ENCODE results near the gene PLA2G4F.

PLA2G4F gene

DNA sequence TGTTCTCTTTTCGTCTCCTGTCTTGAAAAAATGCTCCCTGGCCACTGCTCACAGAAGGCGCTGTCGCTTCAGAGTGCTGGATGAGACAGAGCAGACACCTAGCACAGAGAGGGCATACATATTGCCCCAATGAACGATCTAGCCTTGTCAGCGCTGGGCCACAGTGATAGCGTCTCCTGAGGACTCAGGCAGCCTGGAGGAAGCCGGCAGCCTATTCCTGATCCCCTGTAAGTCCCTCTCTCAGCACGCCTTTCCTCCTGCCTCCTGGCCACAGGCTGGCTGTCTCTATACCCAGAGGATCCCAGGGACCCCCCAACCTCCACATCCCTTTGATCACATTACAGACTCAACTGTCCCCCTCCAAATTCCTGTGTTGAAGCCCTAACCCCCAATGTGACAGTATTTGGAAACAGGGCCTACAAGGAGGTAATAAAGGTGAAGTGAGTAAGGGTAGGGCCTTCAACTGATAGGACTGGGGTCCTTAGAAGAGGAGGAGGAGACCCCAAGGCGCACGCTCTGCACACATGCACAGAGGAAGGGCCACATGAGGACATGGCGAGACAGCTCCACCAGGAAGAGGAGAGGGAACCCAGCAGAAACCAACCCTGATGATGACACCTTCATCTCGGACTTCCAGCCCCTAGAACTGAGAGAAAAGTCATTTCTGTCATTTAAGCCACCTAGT lies 7.5 kb downstream of the PLA2G4F start:
- no peak overlapping the region for H2AFZ ChIP-seq
- no peak overlapping the region for H3K4me2 ChIP-seq (ENCODE audit: low read length)
- no peaks in the 10 kb centered on the region for H3K27me3 ChIP-seq (ENCODE audit: control insufficient read depth, insufficient read depth, low read length)
- no peaks in the 10 kb centered on the region for H3K79me2 ChIP-seq
- H3K27ac ChIP-seq: no peak overlapping the region
- peaks cover under 1% of the 10 kb centered on the region for H3K4me1 ChIP-seq
- H3K36me3 ChIP-seq (ENCODE audit: control insufficient read depth, insufficient read depth, low read length): no peaks in the 10 kb centered on the region
- H3K9ac ChIP-seq: no peak overlapping the region
- TF ChIP-seq, protein P1, sequence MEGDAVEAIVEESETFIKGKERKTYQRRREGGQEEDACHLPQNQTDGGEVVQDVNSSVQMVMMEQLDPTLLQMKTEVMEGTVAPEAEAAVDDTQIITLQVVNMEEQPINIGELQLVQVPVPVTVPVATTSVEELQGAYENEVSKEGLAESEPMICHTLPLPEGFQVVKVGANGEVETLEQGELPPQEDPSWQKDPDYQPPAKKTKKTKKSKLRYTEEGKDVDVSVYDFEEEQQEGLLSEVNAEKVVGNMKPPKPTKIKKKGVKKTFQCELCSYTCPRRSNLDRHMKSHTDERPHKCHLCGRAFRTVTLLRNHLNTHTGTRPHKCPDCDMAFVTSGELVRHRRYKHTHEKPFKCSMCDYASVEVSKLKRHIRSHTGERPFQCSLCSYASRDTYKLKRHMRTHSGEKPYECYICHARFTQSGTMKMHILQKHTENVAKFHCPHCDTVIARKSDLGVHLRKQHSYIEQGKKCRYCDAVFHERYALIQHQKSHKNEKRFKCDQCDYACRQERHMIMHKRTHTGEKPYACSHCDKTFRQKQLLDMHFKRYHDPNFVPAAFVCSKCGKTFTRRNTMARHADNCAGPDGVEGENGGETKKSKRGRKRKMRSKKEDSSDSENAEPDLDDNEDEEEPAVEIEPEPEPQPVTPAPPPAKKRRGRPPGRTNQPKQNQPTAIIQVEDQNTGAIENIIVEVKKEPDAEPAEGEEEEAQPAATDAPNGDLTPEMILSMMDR (IDR thresholded peaks at IDR 0.05): no peak
- H3K4me3 ChIP-seq (ENCODE audit: low read depth, low read length): no peak overlapping the region
- H3K9me3 ChIP-seq (ENCODE audit: control insufficient read depth, low read length): no peaks in the 10 kb centered on the region

DNA sequence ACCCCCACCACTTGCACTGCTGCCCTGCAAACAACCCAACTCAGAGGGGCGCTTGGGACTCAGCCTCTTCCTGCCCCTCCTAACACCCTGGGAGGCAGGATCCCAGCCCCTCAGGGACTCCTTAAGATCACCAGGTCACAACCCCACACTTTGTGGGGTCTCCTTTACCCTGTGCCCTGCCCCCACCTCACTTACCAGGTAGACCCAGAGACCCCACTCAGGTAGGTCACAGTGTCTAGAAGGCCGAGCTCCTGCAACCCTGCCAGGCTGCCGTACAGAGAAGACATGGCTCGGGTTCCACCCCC lies 9.1 kb downstream of the PLA2G4F start:
- no peaks in the 10 kb centered on the region for H3K9me3 ChIP-seq (ENCODE audit: control insufficient read depth, low read length)
- no peak overlapping the region for H3K9ac ChIP-seq
- no peak overlapping the region for H2AFZ ChIP-seq
- no peaks in the 10 kb centered on the region for H3K4me1 ChIP-seq
- H3K79me2 ChIP-seq: no peaks in the 10 kb centered on the region
- TF ChIP-seq, protein P1 (IDR thresholded peaks at IDR 0.05): no peak
- H3K27me3 ChIP-seq (ENCODE audit: control insufficient read depth, insufficient read depth, low read length): no peaks in the 10 kb centered on the region
- H3K36me3 ChIP-seq (ENCODE audit: control insufficient read depth, insufficient read depth, low read length): no peaks in the 10 kb centered on the region
- H3K4me2 ChIP-seq (ENCODE audit: low read length): no peak overlapping the region
- no peak overlapping the region for H3K4me3 ChIP-seq (ENCODE audit: low read depth, low read length)
- H3K27ac ChIP-seq: no peak overlapping the region

DNA sequence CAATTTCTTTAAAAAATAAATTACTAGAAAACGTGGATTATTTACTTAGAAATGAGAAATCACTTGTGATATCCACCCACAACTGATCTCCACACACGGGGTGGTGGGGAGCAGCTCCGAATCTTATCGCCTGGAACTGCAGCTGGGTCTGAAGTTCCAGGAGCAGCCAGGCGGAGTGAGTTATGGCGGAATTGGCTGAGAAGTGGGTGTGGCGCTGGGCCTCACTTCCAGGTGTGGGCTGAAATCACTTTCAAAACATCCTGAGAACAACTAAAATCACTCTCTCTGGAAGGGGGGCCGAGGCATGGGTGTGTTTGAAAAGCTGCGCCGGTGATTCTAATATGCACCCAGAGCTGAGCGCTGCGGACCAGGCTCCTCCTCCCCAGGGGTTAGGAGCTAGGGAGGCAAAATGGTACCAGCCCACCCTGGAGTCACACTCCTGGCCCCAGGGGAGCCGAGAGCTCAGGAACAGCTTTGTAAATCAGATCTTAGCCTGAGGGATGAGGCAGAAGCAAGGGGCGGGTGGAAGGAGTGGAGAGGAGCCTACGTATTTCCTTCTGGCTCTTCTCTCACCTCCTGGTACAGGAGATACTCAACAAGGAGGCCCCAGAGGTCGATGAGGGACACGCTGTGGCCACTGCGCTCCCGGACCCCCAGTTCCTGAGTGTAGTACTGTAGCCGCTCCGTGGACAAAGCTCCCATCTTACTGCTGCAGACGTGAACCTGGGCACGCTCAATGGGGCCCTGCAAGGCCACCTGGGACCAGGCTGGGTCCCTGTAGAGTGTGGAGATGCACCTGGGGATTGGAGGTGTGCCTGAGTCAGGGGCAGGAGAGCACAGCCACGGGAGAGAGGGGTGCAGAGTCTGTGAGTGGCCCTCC lies 9.6 kb downstream of the PLA2G4F start:
- Histone ChIP-seq H3K4me1 (no peaks in the 10 kb centered on the region), H3K27me3 (ENCODE audit: control insufficient read depth, insufficient read depth, low read length) (no peaks in the 10 kb centered on the region), H3K4me3 (ENCODE audit: low read depth, low read length) (no peak overlapping the region), H3K79me2 (no peaks in the 10 kb centered on the region), H3K9ac (no peak overlapping the region), H2AFZ (no peak overlapping the region), H3K4me2 (ENCODE audit: low read length) (no peak overlapping the region), H3K36me3 (ENCODE audit: control insufficient read depth, insufficient read depth, low read length) (no peaks in the 10 kb centered on the region), H3K9me3 (ENCODE audit: control insufficient read depth, low read length) (no peaks in the 10 kb centered on the region), H3K27ac (no peak overlapping the region)
- TF ChIP-seq, protein P1 (IDR thresholded peaks at IDR 0.05): no peak

DNA sequence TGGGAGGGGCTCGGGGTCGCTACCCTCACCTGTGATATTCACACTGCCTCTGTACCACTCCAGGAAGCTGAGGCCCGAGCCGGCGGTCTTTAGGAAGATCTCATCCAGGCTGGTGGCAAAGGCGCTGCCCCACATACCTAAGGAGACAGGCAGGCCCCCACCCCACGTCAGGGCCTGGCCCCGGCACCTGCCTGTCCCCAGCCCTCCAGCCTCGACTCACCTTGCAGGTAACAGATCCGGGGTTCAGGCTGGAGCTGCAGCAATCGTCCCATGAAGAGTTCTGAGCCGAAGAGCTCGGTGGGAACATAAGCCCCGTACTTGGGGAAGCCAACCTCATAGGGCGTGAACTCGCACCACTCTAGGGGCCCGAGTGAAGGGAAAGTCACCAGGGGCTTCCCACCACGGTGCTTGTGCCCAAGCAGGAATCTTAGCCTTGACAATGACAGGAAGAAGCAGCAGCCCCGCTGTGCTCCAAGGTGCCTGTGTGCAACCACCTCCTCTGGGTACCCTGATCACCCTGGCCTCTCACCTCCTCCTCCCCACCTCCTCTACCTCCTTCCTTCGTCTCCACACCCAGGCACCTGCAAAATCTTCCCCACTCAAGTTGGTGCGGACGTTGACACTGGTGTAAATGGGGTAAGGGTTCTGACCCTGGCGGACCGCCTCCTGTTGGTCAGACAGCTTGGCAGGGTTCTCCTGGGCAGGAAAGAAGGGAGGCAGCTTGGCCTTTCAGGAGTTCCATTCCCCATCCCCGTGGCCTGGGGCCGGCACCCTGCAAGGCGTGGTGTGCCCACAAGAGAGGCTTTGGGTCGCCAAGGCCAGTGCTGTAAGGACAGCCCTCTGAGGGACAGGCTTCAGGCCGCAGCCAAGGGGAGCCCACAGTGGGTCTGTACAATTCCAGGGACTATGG lies 10.6 kb downstream of the PLA2G4F start:
- H3K79me2 ChIP-seq: no peaks in the 10 kb centered on the region
- TF ChIP-seq, protein P1 (IDR thresholded peaks at IDR 0.05): no peak
- no peak overlapping the region for H2AFZ ChIP-seq
- no peaks in the 10 kb centered on the region for H3K9me3 ChIP-seq (ENCODE audit: control insufficient read depth, low read length)
- H3K36me3 ChIP-seq (ENCODE audit: control insufficient read depth, insufficient read depth, low read length): no peaks in the 10 kb centered on the region
- no peaks in the 10 kb centered on the region for H3K27me3 ChIP-seq (ENCODE audit: control insufficient read depth, insufficient read depth, low read length)
- H3K4me3 ChIP-seq (ENCODE audit: low read depth, low read length): no peak overlapping the region
- H3K9ac ChIP-seq: no peak overlapping the region
- no peaks in the 10 kb centered on the region for H3K4me1 ChIP-seq
- H3K4me2 ChIP-seq (ENCODE audit: low read length): no peak overlapping the region
- no peak overlapping the region for H3K27ac ChIP-seq
